Astrocyte (in vitro differentiated cells and primary cell): ENCODE measurements around the gene CEBPG. TPM values are rescaled to one million over a fixed set of nuclear protein-coding genes. Genes with fewer than 3 reads are reported as not detected.

Experiments
- DNase-seq: peaks from one replicate; pipeline ENCODE4 v3.0.0-alpha.2; 2010; ENCODE audit warnings: low read depth
- FAIRE-seq: peaks from 2 replicates; lab custom pipeline; 2011; peaks lifted over from hg19 to GRCh38; lab: Jason Lieb, UNC
- H2AFZ ChIP-seq: 2 replicates; pipeline ENCODE4 v1.6.0; 2012; ENCODE audit warnings: low read depth, low read length, inconsistent platforms
- H3K27ac ChIP-seq: 2 replicates; pipeline ENCODE4 v1.5.1; 2011; ENCODE audit warnings: low read depth, low read length, inconsistent platforms
- H3K27me3 ChIP-seq: 2 replicates; pipeline ENCODE4 v1.6.0; 2011; ENCODE audit warnings: low read length, inconsistent platforms; ENCODE audit not compliant: insufficient read depth
- H3K36me3 ChIP-seq: 2 replicates; pipeline ENCODE4 v1.5.1; 2011; ENCODE audit warnings: low read length, inconsistent platforms; ENCODE audit not compliant: insufficient read depth
- H3K4me1 ChIP-seq: 2 replicates; pipeline ENCODE4 v1.5.1; 2011; ENCODE audit warnings: low read length, inconsistent platforms; ENCODE audit not compliant: insufficient read depth
- H3K4me2 ChIP-seq: 2 replicates; pipeline ENCODE4 v1.6.0; 2012; ENCODE audit warnings: low read length, inconsistent platforms
- H3K4me3 ChIP-seq: 2 replicates; pipeline ENCODE4 v1.5.1; 2011; ENCODE audit warnings: low read depth, mild to moderate bottlenecking, low read length, inconsistent platforms; ENCODE audit not compliant: insufficient read depth
- H3K79me2 ChIP-seq: 2 replicates; pipeline ENCODE4 v1.6.0; 2012; ENCODE audit warnings: mild to moderate bottlenecking, low read length, inconsistent platforms; ENCODE audit not compliant: insufficient read depth
- H3K9ac ChIP-seq: 2 replicates; pipeline ENCODE4 v1.6.0; 2012; ENCODE audit warnings: mild to moderate bottlenecking, low read length, inconsistent platforms
- H3K9me3 ChIP-seq: 2 replicates; pipeline ENCODE4 v1.5.1; 2012; ENCODE audit warnings: low read depth, mild to moderate bottlenecking, low read length, inconsistent platforms; ENCODE audit not compliant: insufficient read depth
- H4K20me1 ChIP-seq: 2 replicates; pipeline ENCODE4 v1.6.0; 2012; ENCODE audit warnings: low read length, inconsistent platforms; ENCODE audit not compliant: insufficient read depth
- H3K27ac Mint-ChIP-seq: one replicate; pipeline ENCODE4 v1.8.0; 2021; ENCODE audit warnings: mild to moderate bottlenecking, mixed read lengths; ENCODE audit not compliant: unreplicated experiment
- H3K27me3 Mint-ChIP-seq: one replicate; pipeline ENCODE4 v1.8.0; 2021; ENCODE audit warnings: low read depth, mixed read lengths; ENCODE audit not compliant: unreplicated experiment
- H3K36me3 Mint-ChIP-seq: one replicate; pipeline ENCODE4 v1.8.0; 2021; ENCODE audit warnings: low read depth, mixed read lengths; ENCODE audit not compliant: unreplicated experiment
- H3K4me1 Mint-ChIP-seq: one replicate; pipeline ENCODE4 v1.8.0; 2021; ENCODE audit warnings: low read depth, mixed read lengths; ENCODE audit not compliant: unreplicated experiment
- H3K4me3 Mint-ChIP-seq: one replicate; pipeline ENCODE4 v1.8.0; 2021; ENCODE audit warnings: mild to moderate bottlenecking, moderate library complexity, mixed read lengths; ENCODE audit not compliant: unreplicated experiment
- H3K9me3 Mint-ChIP-seq: one replicate; pipeline ENCODE4 v1.8.0; 2021; ENCODE audit warnings: mild to moderate bottlenecking, mixed read lengths; ENCODE audit not compliant: unreplicated experiment
- EZH2 ChIP-seq: IDR thresholded peaks from 2 replicates; pipeline ENCODE4 v1.6.1; 2012; ENCODE audit warnings: mild to moderate bottlenecking, low read length, inconsistent platforms; ENCODE audit not compliant: insufficient read depth
- total RNA-seq: library from RNA; stranded (reverse); gene quantifications from 2 replicates; pipeline ENCODE4 v1.2.1, GENCODE V29; 2021
- TF ChIP-seq, protein P1 (sequence below): IDR thresholded peaks from 2 replicates; pipeline ENCODE4 v1.5.1; 2011; ENCODE audit warnings: low read depth, mild to moderate bottlenecking, inconsistent platforms, low read length, moderate library complexity; ENCODE audit not compliant: insufficient read depth

The CEBPG gene
- total RNA-seq, 1 donor from 2014 or later = 31.7 TPM

DNA sequence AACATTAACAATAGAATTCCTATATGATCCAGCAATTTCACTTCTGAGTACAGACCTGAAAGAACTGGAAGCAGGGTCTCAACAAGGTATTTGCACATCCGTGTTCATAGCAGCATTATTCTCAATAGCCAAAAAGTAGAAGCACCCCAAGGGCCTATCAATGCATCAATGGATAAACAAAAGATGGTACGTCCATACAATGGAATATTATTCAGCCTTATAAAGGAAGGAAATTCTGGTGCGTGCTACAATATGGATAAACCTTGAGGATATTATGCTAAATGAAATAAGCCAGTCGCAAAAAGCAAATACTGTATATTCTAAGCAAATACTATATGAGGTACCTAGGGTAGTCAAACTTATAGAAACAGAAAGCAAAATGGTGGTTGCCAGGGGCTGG is 40.4 kb upstream of the CEBPG start:
- Histone ChIP-seq H2AFZ (no peak overlapping the region), H3K36me3 (no peaks in the 10 kb centered on the region), H4K20me1 (no peaks in the 10 kb centered on the region), H3K79me2 (no peaks in the 10 kb centered on the region), H3K27ac (no peak overlapping the region), H3K9ac (no peak overlapping the region), H3K9me3 (no peaks in the 10 kb centered on the region), H3K4me3 (no peak overlapping the region), H3K4me2 (no peak overlapping the region), H3K4me1 (no peaks in the 10 kb centered on the region), H3K27me3 (no peaks in the 10 kb centered on the region)
- FAIRE-seq (no peak), DNase-seq (no peak)
- TF ChIP-seq, protein P1, sequence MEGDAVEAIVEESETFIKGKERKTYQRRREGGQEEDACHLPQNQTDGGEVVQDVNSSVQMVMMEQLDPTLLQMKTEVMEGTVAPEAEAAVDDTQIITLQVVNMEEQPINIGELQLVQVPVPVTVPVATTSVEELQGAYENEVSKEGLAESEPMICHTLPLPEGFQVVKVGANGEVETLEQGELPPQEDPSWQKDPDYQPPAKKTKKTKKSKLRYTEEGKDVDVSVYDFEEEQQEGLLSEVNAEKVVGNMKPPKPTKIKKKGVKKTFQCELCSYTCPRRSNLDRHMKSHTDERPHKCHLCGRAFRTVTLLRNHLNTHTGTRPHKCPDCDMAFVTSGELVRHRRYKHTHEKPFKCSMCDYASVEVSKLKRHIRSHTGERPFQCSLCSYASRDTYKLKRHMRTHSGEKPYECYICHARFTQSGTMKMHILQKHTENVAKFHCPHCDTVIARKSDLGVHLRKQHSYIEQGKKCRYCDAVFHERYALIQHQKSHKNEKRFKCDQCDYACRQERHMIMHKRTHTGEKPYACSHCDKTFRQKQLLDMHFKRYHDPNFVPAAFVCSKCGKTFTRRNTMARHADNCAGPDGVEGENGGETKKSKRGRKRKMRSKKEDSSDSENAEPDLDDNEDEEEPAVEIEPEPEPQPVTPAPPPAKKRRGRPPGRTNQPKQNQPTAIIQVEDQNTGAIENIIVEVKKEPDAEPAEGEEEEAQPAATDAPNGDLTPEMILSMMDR = no peak
- TF ChIP-seq EZH2 = no peak
- H3K9me3 Mint-ChIP-seq = peaks cover 3% of the 10 kb centered on the region
- H3K27ac Mint-ChIP-seq = no peak overlapping the region
- H3K4me3 Mint-ChIP-seq = no peak overlapping the region
- peaks cover 16% of the 10 kb centered on the region for H3K27me3 Mint-ChIP-seq
- H3K4me1 Mint-ChIP-seq = no peaks in the 10 kb centered on the region
- H3K36me3 Mint-ChIP-seq = no peaks in the 10 kb centered on the region

DNA sequence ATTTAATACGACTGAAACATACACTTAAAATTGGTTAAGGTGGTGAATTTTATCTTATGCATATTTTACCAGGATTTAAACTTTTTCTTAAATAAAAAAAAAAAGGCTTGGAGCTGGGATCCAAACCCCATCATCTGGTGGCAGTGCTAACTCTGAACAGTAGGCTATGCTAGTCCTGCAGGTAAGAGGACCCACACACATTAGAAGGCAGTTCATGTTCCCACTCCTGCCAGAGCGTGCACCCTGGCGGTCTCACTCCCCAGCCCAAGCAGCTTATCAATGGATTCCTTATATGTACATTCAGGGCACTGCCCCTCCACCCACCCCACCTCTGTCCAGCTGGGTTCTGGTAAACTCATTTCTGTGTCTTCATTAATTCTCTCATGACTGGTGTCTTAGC is 39.9 kb upstream of the CEBPG start:
- Mint-ChIP-seq H3K36me3 (no peaks in the 10 kb centered on the region), H3K4me3 (no peak overlapping the region), H3K27ac (no peak overlapping the region), H3K4me1 (no peaks in the 10 kb centered on the region), H3K27me3 (peaks cover 16% of the 10 kb centered on the region), H3K9me3 (peaks cover 3% of the 10 kb centered on the region)
- no peak overlapping the region for H3K4me3 ChIP-seq
- DNase-seq = no peak
- H3K9ac ChIP-seq = no peak overlapping the region
- H3K79me2 ChIP-seq = no peaks in the 10 kb centered on the region
- no peaks in the 10 kb centered on the region for H3K36me3 ChIP-seq
- H3K4me1 ChIP-seq = no peaks in the 10 kb centered on the region
- H3K27ac ChIP-seq = no peak overlapping the region
- no peaks in the 10 kb centered on the region for H4K20me1 ChIP-seq
- TF ChIP-seq EZH2 = no peak
- TF ChIP-seq, protein P1 = no peak
- FAIRE-seq = no peak
- no peak overlapping the region for H3K4me2 ChIP-seq
- no peaks in the 10 kb centered on the region for H3K27me3 ChIP-seq
- H2AFZ ChIP-seq = no peak overlapping the region
- H3K9me3 ChIP-seq = no peaks in the 10 kb centered on the region

- Histone ChIP-seq H3K79me2 (no peaks in the 10 kb centered on the region), H3K9ac (no peak overlapping the region), H3K4me2 (no peak overlapping the region), H3K36me3 (no peaks in the 10 kb centered on the region), H3K9me3 (no peaks in the 10 kb centered on the region), H3K4me1 (no peaks in the 10 kb centered on the region), H3K4me3 (no peak overlapping the region), H3K27ac (no peak overlapping the region), H2AFZ (no peak overlapping the region), H3K27me3 (no peaks in the 10 kb centered on the region), H4K20me1 (no peaks in the 10 kb centered on the region)
- TF ChIP-seq, protein P1 = no peak
- TF ChIP-seq EZH2 = no peak
- H3K27ac Mint-ChIP-seq = no peak overlapping the region
- no peaks in the 10 kb centered on the region for H3K36me3 Mint-ChIP-seq
- DNase-seq = no peak
- no peaks in the 10 kb centered on the region for H3K4me1 Mint-ChIP-seq
- peaks cover 3% of the 10 kb centered on the region for H3K9me3 Mint-ChIP-seq
- no peak for FAIRE-seq
- no peak overlapping the region for H3K4me3 Mint-ChIP-seq
- H3K27me3 Mint-ChIP-seq = peaks cover 14% of the 10 kb centered on the region
Measured at GRCh38 chr19:33334271-33334670, 39.2 kb upstream of the CEBPG start.
